Keratinocyte (primary cell): ENCODE results near the gene MYO1G. TPM values are rescaled to one million over a fixed set of nuclear protein-coding genes. Genes with fewer than 3 reads are reported as not detected.

ENCODE experiments used
- DNase-seq: peaks from one replicate; pipeline ENCODE4 v3.0.0-alpha.2; 2011; ENCODE audit warnings: low read depth, missing footprints, low spot score
- FAIRE-seq: peaks from 2 replicates; lab custom pipeline; 2011; peaks lifted over from hg19 to GRCh38; lab: Jason Lieb, UNC
- H2AFZ ChIP-seq: 2 replicates; pipeline ENCODE4 v1.6.0; 2012; ENCODE audit warnings: low read length, control low read depth, inconsistent platforms; ENCODE audit not compliant: control insufficient read depth
- H3K27ac ChIP-seq: 2 replicates; pipeline ENCODE4 v1.5.1; 2011; ENCODE audit warnings: low read length; ENCODE audit not compliant: control insufficient read depth, insufficient read depth
- H3K27me3 ChIP-seq: 3 replicates; pipeline ENCODE4 v1.6.0; 2011; ENCODE audit warnings: low read length; ENCODE audit not compliant: control insufficient read depth, insufficient read depth; ENCODE audit errors: extremely low read depth
- H3K36me3 ChIP-seq, 2 experiments: 2 replicates in 1 of 2; 3 replicates in 1 of 2; pipeline ENCODE4 v1.5.1; 2011; ENCODE audit warnings: low read length in 2 of 2, mild to moderate bottlenecking in 1 of 2; ENCODE audit not compliant: control insufficient read depth in 2 of 2, insufficient read depth in 2 of 2; ENCODE audit errors: extremely low read depth in 1 of 2
- H3K4me1 ChIP-seq: 3 replicates; pipeline ENCODE4 v1.5.1; 2011; ENCODE audit warnings: low read length; ENCODE audit not compliant: control insufficient read depth, insufficient read depth; ENCODE audit errors: extremely low read depth
- H3K4me2 ChIP-seq: 3 replicates; pipeline ENCODE4 v1.6.0; 2011; ENCODE audit warnings: low read depth, low read length; ENCODE audit not compliant: control insufficient read depth, insufficient read depth; ENCODE audit errors: extremely low read depth
- H3K4me3 ChIP-seq, 3 experiments: fragments of 200-600 bp in 1 of 3; sonication (generic) in 1 of 3; 2 replicates in 2 of 3; 3 replicates in 1 of 3; pipeline ENCODE4 v1.5.1; 2011 to 2016; ENCODE audit warnings: low read length in 3 of 3, mild to moderate bottlenecking in 3 of 3, control low read depth in 2 of 3, inconsistent platforms in 1 of 3, low read depth in 1 of 3, mixed read lengths in 1 of 3, mixed run types in 1 of 3, moderate library complexity in 1 of 3; ENCODE audit not compliant: control insufficient read depth in 2 of 3, insufficient read depth in 2 of 3; ENCODE audit errors: extremely low read depth in 1 of 3
- H3K79me2 ChIP-seq: 2 replicates; pipeline ENCODE4 v1.6.0; 2012; ENCODE audit warnings: low read length; ENCODE audit not compliant: control insufficient read depth, insufficient read depth
- H3K9ac ChIP-seq: 3 replicates; pipeline ENCODE4 v1.6.0; 2011; ENCODE audit warnings: low read length; ENCODE audit not compliant: control insufficient read depth, insufficient read depth; ENCODE audit errors: extremely low read depth
- H3K9me1 ChIP-seq: 3 replicates; pipeline ENCODE4 v1.6.0; 2011; ENCODE audit warnings: low read length; ENCODE audit not compliant: control insufficient read depth, insufficient read depth; ENCODE audit errors: extremely low read depth
- H3K9me3 ChIP-seq: 2 replicates; pipeline ENCODE4 v1.5.1; 2012; ENCODE audit warnings: low read depth, low read length; ENCODE audit not compliant: control insufficient read depth
- H4K20me1 ChIP-seq: 3 replicates; pipeline ENCODE4 v1.6.0; 2011; ENCODE audit warnings: low read length; ENCODE audit not compliant: control insufficient read depth, insufficient read depth; ENCODE audit errors: extremely low read depth
- CTCF ChIP-seq, 3 experiments: IDR thresholded peaks in 1 of 3; conservative IDR thresholded peaks in 1 of 3; optimal IDR thresholded peaks in 1 of 3; 2 replicates in 2 of 3; 3 replicates in 1 of 3; pipeline versions ENCODE3 to v1.5.1; 2011; ENCODE audit warnings: low read length in 3 of 3, mild to moderate bottlenecking in 3 of 3, moderate library complexity in 2 of 3, control low read depth in 1 of 3, inconsistent platforms in 1 of 3; ENCODE audit not compliant: insufficient read depth in 2 of 3; ENCODE audit errors: extremely low read depth in 1 of 3
- EZH2 ChIP-seq: IDR thresholded peaks from one replicate; pipeline ENCODE4 v1.6.1; 2012; ENCODE audit warnings: inconsistent platforms, mild to moderate bottlenecking, low read length, moderate library complexity
- dilution Hi-C: fragments of 300-500 bp; cut with MboI; formaldehyde crosslinking; loops from one replicate; pipeline ENCODE4 v1.7.0; 2020; ENCODE audit warnings: low sequenced_read_pairs; ENCODE audit not compliant: extremely low pct_ligation_motif_present
- polyA plus RNA-seq, 5 experiments: library from polyadenylated mRNA; depleted of rRNA in 3 of 5; stranded (reverse) in 3 of 5; stranded (forward) in 1 of 5; unstranded in 1 of 5; fragments of >200 nt; gene quantifications; 1 replicate in 1 of 5; 2 replicates in 3 of 5; 3 replicates in 1 of 5; pipeline versions ENCODE4 v1.2.1 to v1.2.3, GENCODE V29; 2011 to 2012; ENCODE audit warnings: missing spikeins in 2 of 5, low read depth in 1 of 5, low replicate concordance in 1 of 5

The MYO1G gene
- polyA plus RNA-seq, 1 donor (not counting 4 experiments of a cell fraction or from before 2014, with no cell fraction given): 0.03 TPM

- FAIRE-seq: no peak
- Histone ChIP-seq H3K9me3 (no peaks in the 10 kb centered on the region), H3K4me1 (peaks cover 9% of the 10 kb centered on the region), H3K4me3 (no peak overlapping the region), H2AFZ (no peak overlapping the region), H3K4me2 (no peak overlapping the region), H3K9me1 (no peaks in the 10 kb centered on the region), H3K9ac (no peak overlapping the region), H3K27me3 (no peaks in the 10 kb centered on the region), H3K36me3 (no peaks in the 10 kb centered on the region), H4K20me1 (no peaks in the 10 kb centered on the region), H3K27ac (no peak overlapping the region), H3K79me2 (no peaks in the 10 kb centered on the region)
- TF ChIP-seq EZH2 (no peak), CTCF (optimal IDR thresholded peaks at IDR 0.05 in 1 of 3, IDR thresholded peaks at IDR 0.05 in 1 of 3, conservative IDR thresholded peaks at IDR 0.05 in 1 of 3; ENCODE audit: extremely low read depth in 1 of 3, insufficient read depth in 2 of 3, low read length in 3 of 3) (no peak)
- DNase-seq: no peak
- dilution Hi-C loops: no loop called here
Observed at GRCh38 chr7:44917465-44917864, 61.4 kb downstream of the MYO1G start.

DNA sequence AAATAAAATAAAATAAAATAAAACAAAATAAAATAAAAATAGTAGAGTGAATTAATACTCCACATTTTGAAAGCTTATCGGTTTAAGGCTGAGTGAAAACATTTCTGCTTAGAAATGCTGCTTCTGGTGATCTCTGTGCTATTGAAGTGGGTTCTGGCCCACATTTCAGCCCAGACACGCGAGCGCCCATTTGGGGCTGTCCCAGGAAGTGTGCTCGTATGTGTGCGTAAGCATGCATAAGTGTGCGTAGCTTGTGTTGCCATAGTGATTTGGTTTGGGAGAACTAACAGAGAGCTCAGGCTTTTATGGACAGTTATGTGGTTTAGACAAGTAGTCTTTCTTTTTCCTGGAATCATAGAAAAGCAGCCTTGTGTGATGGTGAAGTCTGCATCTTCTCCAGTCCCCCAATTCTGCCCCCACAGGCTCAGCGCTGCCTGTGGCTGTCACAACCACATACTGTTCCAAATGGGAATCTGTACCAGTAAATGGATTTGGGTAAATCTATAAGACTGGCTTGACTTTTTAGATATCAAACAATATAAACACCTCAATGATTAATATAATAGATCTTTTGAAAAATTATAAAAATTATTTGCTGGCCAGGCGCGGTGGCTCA, 63.7 kb downstream of the MYO1G start:
- Histone ChIP-seq H3K79me2 (no peaks in the 10 kb centered on the region), H2AFZ (no peak overlapping the region), H3K27me3 (no peaks in the 10 kb centered on the region), H3K9ac (no peak overlapping the region), H3K4me3 (no peak overlapping the region), H4K20me1 (no peaks in the 10 kb centered on the region), H3K4me1 (peaks cover 11% of the 10 kb centered on the region), H3K36me3 (no peaks in the 10 kb centered on the region), H3K9me1 (no peaks in the 10 kb centered on the region), H3K4me2 (no peak overlapping the region), H3K27ac (no peak overlapping the region), H3K9me3 (no peaks in the 10 kb centered on the region)
- TF ChIP-seq EZH2 (no peak), CTCF (optimal IDR thresholded peaks at IDR 0.05 in 1 of 3, IDR thresholded peaks at IDR 0.05 in 1 of 3, conservative IDR thresholded peaks at IDR 0.05 in 1 of 3; ENCODE audit: extremely low read depth in 1 of 3, insufficient read depth in 2 of 3, low read length in 3 of 3) (no peak)
- DNase-seq (no peak), FAIRE-seq (no peak)
- dilution Hi-C loops: no loop called here
